Limb (tissue), 2 donors: ENCODE data around the gene SNTG2.
A peak's percentile ranks its signal among the peaks of the same experiment; 100 is the strongest.

ENCODE experiments used
- DNase-seq, 2 donors: peaks; one replicate each; pipeline ENCODE4 v3.0.0-alpha.2; 2016; ENCODE audit errors: extremely low spot score in 2 of 2

The SNTG2 gene

DNA sequence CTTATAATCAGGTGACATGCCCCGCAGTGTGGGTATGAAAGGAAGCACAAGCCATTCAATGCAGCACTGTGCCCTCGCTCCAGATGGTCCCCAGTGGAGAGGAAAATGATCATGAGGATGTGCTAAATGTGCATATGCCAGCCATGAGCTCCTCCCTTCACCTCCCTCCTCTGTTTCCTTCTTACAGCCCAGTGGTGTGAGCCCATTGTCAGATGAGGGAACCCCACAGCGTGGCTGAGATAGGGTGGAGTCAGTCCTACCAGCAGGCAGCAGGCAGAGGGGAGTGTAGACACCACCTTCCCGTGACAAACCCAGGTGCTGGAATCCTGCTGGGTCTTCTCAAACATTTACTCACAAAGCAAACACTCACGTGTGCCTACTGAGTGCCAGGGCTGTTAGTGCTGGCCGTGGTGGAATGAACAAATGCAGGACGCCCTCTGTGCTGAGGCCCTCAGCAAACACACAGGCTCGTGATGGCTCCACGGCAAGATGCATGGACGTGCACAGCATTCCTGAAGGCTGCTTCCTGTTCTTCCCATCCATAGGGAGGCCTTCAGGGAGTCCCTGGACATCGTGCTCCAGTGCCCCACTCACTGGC is 280.9 kb downstream of the SNTG2 start:
- DNase-seq: no peak

DNA sequence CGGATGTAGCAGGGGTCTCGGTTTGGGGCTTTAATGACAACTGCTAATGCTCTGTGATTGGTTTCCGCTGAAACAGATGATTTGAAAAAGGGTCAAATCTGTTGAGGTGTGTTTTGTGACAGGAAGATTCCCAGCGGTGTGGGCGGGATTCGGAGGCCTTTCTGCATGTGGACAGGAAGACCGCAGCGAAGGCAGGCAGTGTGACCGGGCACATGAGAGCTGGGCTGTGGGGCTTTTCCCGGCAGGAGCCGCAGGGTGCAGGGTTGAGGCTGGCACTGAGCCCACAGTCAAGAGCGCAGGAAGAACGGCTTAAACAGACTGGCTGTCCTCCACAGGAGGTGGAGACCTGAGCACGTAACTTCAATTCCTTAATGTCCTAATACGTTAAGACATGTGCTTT is 282.6 kb downstream of the SNTG2 start:
- DNase-seq: peak in 1 of 2 donors; percentile 18

DNA sequence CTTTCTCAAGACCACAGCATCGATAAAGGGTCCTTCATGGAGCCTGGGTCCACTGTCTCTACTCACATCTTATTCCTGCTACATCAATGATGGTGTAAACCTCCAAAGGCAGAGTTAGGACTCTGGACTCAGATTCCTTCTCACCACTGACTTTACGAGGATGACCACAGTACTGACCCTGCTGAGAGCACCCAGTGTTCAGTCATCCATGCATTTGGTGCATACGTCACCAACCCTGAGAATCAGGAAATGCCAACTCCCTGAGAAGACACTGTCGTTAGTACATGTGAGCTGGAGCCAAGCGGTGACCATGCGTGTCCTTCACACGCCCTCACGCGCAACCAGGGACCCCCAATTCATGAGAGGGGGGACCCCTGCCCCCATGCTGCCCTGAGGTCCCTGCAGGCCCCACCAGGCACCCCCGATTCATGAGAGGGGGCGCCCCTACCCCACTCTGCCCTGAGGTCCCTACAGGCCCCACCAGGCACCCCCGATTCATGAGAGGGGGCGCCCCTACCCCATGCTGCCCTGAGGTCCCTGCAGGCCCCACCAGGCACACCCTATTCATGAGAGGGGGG is 284.2 kb downstream of the SNTG2 start:
- no peak for DNase-seq

DNA sequence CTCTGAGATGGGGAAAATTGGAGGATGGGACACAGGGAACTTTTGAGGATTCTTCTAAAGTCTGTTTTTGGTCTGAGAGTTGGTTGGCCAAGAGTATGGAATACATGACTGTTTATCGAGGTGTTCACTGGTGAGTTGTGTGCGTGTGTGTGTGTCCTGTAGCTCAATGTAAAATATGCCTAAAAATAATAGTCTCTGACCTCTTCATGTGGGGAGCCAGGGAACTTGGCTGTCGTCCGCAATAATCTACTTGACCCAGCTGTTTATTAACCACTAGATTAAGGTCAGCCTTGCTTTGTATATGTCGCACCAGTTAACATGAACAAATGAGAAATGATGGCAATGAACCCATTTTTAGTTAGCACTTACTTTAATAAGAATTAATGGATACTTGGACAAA is 285.2 kb downstream of the SNTG2 start:
- DNase-seq: no peak

DNA sequence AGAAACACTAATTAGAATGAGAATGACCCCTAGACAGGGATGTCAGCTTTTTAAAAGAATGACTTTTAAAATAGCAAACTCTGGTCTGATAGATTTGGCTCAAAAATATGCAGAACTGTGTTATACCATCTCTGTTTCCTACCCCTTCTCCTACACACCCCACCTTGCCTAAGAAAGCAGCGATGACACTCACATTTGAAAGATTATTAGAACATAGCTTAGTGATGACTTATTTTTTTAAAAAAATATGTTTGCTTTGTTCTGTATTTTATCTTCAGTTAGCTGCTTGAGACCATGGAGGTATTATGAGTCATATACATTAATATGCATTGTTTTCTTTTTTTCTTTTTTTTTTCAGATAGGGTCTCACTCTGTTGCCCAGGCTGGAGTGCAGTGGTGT is 286.0 kb downstream of the SNTG2 start:
- no peak for DNase-seq

DNA sequence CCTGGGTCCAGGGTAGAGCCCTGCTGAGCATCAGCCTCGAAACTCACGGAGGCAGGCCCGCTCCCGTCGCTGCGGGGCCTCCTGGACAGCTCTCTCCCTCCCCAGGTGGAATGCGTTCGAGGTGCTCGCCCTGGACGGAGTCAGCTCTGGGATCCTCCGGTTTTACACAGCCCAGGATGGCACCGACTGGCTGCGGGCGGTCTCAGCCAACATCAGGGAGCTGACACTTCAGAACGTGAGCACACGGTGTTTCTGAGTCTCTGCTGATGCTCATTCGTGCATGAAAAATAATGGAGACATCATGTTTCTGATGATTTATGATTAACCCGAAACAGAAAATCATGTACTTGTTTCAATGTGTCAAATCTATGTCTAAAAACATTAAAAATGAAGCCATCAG is 287.1 kb downstream of the SNTG2 start:
- DNase-seq: no peak

DNA sequence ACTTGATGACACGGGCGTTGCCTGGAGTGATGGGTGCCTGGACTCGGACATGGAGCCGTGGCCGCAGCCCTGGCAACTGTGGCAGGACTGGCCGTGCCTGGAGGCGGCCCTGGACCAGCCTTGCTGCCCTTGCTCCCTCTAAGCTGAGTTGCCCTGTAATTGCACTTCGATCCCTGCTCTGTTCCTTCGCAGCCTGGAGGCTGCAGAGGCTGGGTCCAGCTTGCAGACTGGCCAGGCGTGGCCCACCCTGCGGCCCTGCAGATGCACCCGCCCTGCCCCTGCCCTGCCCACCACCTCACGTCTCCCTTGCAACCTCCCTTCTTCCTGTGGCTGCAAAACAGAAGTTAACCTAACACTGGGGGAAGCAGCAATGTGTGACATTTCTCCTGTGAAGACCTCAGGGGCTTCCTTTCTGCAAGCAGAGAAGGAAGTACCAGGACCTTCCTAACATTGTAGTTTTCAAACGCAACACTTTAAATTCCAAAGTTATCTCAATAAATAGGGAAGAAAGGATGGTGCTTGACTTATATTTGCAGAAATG is 288.0 kb downstream of the SNTG2 start:
- DNase-seq: no peak

DNA sequence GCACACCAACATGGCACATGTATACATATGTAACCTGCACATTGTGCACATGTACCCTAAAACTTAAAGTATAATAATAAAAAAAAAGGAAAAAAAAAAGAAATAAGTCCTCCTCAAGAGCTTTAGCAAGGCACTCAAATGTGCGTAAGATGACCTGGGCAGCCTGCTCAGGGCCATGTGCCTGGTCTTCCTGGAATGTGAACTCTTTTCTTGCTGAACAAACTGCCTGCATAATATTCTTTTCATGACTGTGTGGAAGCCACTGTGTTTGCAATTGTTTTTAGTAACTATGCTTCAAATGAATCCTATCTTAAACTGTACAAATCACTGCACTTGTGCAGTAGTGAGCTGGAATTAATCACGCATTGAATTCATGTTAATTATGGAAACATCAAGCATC is 294.5 kb downstream of the SNTG2 start:
- no peak for DNase-seq

DNA sequence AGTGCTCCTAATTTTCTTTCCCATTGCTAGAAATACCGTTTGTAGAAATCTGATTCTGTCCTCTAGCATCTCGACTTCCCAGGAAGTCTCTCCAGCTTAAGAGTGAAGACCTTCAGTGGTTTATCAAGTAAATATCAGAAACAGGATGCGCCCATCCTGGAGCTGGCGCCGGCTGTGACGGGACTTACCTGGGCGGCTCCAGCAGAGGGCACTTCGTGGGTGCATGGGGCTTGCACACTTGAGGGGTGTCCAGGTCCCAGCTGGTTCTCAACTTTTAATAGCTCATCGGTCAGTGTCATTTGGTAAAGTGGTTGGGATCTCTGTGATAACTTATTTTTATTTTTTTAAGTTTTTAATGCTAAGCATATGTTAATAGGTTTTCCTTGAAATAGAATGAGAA is 295.6 kb downstream of the SNTG2 start:
- DNase-seq: no peak

DNA sequence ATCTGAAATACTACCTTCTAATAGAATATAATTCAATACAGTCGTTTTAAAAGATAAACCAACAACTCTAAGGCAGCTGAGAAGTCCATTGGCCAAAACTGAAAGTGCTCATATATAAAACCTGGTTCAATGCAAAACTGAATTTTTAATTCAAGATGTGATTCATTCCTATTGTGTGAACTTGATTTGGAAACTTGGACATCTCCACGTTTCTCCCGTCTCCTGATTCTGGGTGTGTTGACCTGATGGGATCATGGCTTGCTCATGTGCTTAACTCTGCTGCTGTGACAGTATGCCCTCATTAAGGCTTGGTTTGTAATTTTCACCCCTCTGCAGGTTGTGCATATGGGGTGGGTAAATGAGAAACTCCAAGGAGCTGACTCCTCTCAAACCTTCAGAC is 296.3 kb downstream of the SNTG2 start:
- DNase-seq: no peak

DNA sequence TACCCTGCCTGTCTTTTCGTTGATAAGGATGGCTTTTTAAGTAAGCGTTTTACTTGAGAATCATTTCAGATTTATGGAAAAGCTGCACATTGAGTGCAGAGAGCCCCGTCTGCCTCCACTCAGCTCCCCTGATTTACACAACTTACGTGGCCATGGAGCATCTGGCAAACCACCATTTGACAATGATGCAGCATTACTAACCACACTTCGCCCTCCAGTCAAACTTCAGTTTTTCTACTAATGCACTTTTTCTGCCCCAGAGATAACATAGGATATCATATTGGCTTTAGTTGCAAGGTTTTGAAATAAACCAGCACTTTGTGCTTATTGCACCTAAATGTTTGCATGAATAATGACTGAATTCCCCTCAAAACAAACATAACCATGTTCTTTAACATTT is 297.5 kb downstream of the SNTG2 start:
- no peak for DNase-seq

DNA sequence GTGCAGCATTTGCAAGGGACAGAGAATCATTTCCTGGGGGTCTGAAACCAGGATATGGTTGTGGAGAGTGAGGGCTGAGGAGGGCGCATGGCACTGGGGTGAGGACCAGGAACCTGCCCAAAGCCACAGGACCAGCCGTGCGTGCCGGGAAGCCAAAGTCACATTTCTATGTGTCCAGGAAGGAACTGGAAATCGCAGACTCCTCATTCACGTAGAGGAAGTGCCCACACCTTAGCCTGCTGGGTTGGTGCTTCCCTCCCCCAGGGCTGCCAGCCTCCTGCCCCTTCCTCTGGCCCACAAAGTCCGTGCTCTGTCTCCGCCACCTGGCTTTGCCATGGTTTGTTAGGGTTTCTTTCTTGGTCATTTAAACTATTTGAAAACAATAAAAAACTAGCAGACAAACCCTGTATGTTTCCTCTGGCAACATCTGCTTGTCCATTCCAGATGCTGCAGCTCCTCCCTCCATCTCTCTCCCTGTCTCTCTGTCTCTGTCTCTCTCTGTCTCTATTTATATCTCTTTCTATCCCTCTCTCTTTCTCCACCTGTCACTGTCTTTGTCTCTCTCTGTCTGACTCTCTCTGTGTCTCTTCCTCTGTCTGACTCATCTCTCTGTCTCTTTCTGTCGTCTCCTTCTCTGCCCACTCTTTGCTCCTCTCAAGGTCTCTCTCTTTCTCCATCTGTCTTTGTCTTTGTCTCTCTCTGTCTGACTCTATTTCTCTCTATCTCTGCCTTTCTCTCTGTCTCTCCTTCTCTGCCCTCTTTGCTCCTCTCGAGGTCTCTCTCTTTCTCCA is 299.4 kb downstream of the SNTG2 start:
- no peak for DNase-seq

DNA sequence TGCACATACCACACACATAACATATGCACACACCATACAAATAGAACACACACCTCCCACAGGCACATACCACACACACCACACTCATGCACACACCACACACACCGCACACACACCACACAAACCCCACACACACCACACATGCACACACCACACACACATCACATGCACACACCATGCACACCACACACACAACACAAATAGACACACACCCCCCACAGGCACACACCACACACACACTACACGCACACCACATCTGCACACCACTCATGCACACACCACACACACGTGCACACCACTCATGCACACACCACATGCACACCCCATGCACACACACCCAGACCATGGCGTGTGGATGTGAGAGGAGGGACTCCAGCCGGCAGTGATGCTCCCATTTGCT is 300.9 kb downstream of the SNTG2 start:
- DNase-seq: no peak

DNA sequence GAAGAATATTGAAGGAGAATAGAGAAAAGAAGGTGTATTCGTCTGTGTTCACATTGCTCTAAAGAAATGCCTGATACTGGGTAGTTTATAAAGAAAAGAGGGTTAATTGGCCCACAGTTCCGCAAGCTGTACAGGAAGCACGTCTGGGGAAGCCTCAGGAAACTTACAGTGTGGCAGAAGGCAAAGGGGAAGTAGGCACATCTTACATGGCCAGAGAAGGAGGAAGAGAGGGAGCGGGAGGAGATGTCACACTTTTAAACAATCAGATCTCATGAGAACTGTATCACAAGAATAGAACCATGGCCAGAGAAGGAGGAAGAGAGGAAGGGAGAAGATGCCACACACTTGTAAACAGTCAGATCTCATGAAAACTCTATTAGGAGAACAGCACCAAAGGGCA is 303.0 kb downstream of the SNTG2 start:
- DNase-seq: no peak

DNA sequence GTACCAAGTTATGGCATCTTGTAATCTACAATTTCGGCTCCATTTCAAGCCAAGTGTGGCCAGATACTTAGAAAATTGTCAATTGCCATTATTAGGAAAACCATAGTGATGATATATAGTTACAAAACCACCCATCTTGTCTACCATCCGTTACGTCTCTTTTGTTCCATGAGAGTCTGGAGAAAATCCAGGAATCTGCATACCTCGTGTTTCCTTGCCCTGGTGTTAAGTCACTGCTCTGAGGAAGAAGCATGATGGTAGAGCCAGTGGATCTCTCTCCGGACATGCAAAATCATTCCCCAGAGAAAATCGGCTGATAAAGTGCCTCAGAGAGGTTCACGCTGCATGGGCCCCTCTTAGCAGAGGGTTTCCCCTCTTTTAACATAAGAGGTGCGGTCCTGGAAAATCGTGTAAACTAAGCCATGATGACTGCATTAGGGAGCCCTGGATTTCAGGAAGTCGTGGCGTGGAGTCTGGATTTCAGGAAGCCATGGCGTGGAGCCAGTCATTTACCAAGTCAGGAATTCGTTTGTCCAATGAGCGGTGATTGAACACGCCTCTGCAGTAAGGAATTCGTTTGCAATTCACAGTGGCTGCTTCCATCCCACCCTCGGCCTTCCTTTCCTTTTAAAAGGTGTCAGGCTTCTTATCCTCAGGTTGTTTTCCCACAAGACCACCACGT is 304.2 kb downstream of the SNTG2 start:
- no peak for DNase-seq

DNA sequence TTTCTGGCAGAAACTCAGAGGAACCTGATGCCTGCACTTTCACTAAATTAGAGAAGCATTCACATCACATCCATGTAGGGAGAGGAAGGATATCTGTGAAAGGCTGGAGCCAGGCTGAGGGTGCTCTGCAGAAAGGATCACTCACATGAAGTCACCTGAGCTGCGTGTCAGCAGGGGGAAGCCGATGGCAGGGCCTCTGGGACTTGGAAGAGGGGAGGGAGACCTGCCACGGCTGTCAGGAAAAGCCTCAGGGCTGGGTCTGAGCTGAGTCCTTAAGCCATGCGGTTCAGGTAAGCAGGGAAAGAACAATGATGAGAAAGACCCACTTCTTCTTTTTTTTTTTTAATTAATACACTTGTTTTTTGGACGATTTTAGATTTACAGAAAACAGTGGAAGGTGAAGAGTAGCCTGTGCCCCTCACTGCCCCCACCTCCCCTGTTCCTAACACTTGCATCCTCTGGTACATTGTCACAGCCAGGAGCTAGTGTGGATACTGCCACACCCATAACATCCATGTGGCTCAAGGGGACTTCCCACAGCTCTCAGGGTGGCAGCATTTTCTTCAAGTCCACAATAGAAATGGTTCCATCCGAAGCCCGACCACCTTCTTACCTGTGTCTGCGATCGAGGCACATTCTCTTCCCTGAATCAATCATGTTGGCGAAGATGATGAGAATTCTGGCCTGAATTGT is 306.1 kb downstream of the SNTG2 start:
- no peak for DNase-seq

DNA sequence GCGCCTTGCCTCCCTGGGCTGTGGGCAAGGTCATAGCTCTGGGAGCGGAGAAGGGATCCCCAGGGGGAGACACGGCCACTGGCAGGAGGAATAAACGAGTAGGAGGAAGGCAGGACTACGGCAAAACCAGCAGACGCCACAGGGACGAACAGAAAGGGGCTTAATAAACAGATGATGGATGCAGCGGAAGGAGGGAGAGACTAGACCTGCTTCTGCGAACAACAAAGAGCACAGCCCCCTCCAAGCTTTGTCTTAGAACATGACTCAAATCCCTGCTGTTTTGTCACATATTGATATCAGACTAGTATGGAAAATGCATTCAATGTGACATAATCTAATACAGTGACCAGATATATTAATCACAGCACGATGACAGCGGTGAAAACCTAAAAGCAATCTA is 306.7 kb downstream of the SNTG2 start:
- no peak for DNase-seq

DNA sequence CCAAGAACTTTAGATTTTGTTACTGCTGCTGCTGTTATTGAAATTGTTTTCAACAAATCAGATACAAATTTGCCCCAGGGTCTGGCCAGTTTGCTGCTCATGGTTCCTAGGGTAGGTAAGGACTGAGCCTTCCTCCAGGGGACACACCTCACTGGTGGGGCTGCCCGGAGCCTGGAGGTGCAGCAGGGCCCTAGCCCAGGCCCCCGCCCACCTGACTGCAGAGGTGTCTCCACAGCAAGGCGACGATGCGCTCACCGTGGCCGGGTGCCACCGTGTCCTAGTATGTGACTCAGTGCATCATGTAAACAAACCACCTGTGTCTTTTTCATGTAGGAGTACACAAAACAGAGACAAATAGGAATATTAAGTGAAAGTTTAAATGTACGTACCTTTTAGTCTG is 309.1 kb downstream of the SNTG2 start:
- DNase-seq: no peak

DNA sequence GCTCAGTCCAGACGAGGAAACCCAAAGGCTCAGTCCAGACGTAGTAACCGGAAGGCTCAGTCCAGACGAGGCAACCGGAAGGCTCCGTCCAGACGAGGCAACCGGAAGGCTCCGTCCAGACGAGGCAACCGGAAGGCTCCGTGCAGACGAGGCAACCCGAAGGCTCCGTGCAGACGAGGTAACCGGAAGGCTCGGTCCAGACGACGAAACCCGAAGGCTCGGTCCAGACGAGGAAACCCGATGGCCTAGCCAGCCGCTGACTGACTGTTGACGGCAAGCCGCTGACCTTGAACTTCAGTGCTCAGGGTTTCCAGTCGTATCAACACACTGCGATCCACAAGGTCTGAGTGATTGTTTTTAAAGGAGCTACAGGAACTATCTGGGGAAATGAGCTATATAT is 312.0 kb downstream of the SNTG2 start:
- DNase-seq: no peak

DNA sequence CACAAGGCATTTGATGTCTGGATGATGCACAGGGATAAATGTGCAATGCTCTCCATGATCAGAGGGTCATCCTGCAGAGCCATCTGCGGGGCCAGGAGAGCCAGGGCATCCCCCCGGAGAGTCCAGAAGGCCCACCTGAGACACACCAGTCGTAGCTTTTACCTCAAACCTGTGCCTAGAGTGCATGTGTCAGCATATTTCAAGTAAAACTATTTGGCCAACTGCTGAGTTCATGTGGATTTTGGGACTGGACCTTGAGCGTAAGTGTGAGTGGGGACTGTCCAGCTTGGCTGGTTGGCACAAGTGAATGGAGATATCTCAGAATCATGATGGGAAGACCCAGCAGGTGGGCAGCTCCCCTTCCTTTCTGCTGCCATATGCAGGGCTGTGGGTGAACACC is 314.8 kb downstream of the SNTG2 start:
- no peak for DNase-seq

DNA sequence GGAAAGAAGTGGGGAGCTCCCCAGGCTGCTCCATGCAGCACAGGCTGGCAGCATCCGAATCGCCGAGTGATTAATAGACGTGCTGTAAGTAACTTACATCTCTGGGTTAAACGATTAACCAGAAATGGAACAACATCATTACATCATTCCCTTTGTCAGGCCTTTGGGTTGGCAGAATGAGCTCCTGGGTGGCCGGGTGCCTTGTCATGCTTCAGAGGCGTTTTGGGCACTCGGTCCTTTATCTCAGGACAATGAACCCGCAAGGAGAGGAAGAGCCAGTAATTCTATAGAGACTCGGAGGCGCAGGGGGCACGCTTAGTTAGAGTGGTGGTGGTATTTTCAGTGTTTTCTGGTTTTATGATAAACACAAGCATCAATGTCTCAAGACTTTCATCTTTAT is 315.7 kb downstream of the SNTG2 start:
- no peak for DNase-seq

DNA sequence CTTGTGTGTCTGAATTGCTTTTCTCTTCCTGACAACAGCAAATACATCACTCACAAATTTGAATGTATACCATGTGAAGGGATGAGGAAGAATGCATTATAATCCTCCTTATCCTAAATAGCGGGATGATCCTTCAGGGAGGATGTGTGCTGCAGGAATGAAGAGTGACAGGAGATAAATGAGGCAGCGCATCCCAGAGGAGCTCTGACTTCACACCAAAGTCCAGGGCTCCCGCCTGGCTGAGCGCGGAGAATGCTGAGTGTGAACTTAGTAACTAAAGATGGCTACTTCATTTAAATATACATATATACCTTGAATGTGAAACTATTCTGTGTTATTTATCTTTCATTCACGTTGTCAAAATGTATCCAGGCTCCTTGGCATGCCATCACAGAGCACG is 317.4 kb downstream of the SNTG2 start:
- no peak for DNase-seq
